NCI-H226 (cell line): ENCODE results near the gene KDM4D.
"Not testable (repeated sequence)": the region's sequence is repeated elsewhere in the genome, so short reads cannot be mapped to it uniquely, and the experiment has no call there.

Source experiments
- DNase-seq: peaks from one replicate; pipeline ENCODE4 v3.0.0-alpha.2; 2015

The KDM4D gene

GRCh38 chr11:95037356-95038035 is 64.0 kb downstream of the KDM4D start:
- DNase-seq = not testable (repeated sequence)

GRCh38 chr11:95042239-95042638 is 68.7 kb downstream of the KDM4D start:
- no peak for DNase-seq

- DNase-seq = no peak
Observed at GRCh38 chr11:95042906-95043305, 69.4 kb downstream of the KDM4D start.

- no peak for DNase-seq
Observed at GRCh38 chr11:95044010-95044409, 70.5 kb downstream of the KDM4D start.

- no peak for DNase-seq
Observed at GRCh38 chr11:95045812-95046211, 72.3 kb downstream of the KDM4D start.
